GM19467 (cell line): ENCODE data around the gene MRTFA.
"Not testable (repeated sequence)": the region's sequence is repeated elsewhere in the genome, so short reads cannot be mapped to it uniquely, and the experiment has no call there.

Source experiments
- ATAC-seq: cut with Tn5 transposase; IDR thresholded peaks from one replicate; pipeline ENCODE4 v1.9.1; 2021; ENCODE audit warnings: mild to moderate bottlenecking, moderate library complexity; ENCODE audit not compliant: unreplicated experiment

MRTFA gene

DNA sequence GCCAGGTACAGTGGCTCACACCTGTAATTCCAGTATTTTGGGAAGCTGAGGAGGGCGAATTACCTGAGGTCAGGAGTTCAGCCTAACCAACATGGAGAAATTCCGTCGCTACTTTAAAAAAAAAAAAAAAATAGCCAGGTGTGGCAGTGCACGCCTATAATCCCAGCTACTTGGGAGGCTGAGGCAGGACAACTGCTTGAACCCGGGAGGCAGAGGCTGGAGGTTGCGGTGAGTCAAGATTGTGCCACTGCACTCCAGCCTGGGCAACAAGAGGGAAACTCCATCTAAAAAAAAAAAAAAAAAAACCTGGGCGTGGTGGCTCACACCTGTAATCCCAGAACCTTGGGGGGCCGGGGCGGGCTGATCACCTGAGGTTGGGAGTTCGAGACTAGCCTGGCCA, 37.8 kb downstream of the MRTFA start:
- ATAC-seq = not testable (repeated sequence)

DNA sequence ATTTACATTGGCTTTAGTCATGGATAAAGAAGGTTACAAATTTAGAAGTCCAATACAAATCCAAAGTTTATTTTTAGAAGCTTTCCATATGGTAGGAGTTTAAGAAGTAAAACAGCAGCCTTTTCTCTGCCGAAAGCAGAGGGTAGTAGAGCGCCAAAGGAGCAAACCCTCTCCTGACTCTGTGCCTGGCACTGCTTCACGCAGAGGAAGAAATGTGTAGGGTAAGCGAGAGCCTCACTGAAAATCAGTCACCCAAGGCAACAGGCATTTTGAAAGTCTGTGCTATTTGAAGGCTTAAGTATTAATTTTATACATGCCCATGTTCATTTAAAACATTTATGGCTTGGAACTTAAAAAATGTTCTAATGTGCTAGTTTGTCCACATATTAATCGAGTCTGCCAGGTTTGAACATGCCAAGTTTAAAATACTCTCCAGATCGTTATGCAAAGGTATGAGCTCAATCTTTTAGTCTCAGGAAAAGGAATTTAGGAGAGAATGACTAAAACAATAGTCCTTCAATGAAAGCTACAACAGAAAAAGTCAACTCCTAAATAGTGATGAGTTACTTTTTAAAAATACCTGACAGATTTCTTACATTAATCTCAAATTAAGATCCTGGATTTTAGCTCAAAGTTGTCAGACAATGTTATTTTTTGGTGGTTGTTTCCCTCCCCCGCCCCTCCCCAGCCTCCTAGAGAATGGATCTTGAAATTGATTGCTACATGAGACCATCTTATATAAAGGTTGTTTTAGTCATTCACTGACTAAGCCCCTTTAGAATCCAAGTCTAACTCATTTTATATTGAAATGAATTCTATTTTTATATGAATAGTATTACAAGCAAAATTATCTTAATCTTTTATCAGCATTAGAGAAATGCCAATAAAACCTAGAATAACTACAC, 38.7 kb downstream of the MRTFA start:
- ATAC-seq = no peak

DNA sequence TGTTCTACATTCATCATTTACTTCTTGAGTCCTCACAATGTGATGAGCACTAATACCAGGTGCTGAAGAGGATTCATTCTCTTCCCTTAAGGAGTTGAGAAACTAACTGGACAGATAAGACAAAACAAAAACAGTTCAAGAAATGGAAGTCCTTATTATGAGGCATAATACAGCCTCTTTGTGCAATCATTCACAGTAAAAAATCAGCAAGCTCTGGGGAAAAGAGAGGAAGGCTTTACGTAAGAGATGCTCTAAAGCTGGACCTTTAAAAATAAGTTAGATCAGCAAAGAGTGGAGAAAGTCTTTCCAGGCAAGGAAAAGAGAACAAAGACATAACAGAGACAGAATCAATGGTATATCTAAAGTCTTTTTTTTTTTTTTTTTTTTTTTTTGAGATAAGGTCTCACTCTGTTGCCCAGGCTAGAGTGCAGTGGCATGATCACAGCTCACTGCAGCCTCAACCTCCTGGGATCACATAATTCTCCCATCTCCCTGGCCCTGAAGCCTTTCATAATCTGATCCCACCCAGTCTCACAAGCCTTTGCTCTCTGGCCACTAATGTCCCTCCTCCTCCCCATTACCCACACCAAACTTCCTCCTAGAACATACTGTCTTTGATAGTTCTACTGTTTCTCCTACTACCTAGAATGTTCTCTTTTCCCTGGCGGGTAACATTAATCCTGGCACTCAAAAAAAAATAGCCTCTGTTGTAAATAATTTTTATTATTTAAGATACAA, 40.9 kb downstream of the MRTFA start:
- ATAC-seq = no peak

DNA sequence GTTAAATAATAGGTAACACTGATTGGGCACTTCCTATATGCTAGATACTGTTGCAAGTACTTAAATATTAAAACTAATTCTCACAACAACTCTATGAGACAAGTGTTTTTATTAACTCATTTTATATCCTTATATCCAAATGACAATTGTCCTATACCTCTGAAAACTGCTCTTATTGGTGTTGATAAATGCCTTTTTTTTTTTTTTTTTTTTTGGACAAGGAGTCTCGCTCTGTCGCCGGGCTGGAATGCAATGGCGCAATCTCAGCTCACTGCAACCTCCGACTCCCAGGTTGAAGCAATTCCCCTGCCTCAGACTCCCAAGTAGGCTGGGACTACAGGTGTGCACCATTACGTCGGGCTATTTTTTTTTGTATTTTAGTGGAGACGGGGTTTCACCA, 41.6 kb downstream of the MRTFA start:
- no peak for ATAC-seq

DNA sequence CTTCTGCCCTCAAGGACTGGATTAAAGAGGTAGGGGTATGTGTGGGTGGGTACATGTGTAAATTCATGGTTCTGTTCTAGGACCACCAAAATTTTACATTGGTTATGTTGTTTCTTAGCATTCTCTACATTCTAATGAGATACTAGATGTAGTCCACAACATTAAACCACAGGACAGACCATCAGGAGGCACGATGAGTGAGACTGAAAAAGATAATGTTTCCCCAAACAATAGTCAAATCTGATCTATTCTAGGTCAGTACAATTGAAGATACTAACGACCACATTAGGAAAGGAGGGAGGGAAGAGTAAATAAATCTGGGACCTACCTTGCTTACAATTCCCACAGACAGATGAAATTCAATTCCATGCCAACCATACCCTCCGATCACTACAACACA, 42.2 kb downstream of the MRTFA start:
- no peak for ATAC-seq

DNA sequence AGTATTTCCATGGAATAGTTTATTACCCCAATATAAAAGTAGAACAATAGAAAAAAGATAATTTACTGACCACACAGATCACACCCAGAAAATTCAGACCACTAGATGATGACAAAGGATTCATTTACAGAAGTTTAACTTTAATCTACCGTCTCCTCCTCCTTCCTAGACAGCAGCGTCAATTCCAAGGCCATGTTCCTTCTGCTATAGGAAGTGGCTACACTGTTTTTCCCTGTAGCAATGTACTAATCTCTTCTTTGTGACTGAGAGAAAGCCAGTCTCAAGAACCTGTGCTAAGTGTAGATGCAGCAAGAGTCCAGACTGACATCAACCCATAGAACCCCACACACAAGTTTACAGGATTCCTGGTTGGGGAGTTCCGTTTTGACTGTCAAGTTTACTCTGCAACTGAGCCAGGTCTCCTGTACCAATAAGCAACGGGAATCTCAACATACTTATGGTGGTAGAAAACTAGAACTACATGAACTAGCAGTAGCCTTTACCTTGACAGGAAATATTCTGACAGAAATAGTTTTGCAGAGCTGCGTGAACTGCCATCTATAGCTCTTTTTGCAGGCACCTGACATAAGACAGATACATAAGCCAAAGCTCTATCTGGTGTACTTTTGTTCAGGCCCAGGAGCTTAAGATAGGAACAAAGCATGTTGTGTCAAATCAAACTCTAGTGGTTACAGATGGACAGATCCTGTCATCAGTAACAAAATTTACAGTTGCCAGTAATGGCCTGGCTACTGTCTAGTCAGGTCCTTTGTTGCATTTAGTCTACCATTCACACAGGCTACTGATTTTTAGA, 42.9 kb downstream of the MRTFA start:
- ATAC-seq = no peak

DNA sequence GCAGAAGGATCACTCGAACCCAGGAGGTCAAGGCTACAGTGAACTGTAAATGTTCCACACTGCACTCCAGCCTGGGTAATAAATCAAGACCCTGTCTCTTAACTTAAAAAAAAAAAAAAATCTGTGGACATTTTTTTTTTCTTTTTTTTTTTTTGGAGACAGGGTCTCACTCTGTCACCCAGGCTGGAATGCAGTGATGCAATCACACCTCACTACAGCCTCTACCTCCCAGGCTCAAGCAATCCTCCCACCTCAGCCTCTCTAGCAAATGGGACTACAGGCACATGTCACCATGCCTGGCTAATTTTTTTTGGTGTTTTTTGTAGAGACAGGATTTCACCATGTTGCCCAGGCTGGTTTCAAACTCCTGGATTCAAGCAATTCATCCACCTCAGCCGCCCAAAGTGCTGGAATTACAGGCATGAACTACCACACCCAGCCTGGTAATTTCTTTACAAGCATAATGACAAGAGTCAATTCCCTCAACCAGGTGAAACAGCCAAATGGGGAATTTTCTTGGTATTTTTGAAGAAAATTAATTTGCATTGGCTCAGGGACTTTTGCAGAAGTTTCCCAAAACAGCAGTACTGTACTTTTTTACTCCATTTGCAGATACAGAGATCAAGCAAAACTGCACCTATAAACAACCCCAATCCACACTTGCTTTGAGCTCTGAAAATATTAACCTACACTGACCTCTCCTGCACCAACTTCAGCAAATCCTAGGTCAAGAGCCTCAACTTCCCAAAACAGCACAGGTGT, 44.0 kb downstream of the MRTFA start:
- ATAC-seq = no peak

DNA sequence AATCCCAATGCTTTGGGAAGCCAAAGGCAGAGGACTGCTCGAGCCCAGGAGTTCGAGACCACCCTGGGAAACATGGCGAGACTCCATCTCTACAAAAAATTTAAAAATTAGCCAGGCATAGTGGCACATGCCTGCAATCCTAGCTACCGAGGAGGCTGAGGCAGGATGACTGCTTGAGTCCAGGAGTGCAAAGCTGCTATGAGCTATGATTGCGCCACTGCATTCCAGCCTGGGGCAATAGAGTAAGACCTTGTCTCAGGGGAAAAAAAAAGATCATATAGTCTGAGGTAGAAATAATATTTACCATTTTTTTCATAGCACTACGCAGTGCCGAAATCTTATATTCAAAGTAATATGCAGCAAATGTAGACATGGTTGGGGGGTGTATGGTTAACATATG, 47.8 kb downstream of the MRTFA start:
- ATAC-seq = no peak

DNA sequence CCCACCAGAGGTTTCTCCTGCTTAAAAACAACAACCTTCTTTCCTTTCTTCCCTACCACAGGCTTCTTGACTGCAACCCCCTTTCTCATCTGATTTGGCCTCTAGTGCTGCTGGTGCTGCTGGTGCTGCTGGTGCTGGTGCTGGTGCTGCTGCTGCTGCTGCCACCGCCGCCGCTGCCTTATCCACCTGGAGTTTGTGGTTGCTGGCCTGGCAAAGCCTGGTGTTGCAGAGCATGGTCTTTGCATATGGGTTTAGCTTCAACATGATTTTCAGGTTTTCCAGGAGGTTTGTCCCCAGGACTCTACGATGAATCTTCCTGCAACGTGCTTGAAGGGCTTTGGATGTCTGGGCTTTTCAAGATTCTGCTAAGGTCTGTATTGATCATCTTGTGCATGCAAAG, 49.7 kb downstream of the MRTFA start:
- no peak for ATAC-seq

DNA sequence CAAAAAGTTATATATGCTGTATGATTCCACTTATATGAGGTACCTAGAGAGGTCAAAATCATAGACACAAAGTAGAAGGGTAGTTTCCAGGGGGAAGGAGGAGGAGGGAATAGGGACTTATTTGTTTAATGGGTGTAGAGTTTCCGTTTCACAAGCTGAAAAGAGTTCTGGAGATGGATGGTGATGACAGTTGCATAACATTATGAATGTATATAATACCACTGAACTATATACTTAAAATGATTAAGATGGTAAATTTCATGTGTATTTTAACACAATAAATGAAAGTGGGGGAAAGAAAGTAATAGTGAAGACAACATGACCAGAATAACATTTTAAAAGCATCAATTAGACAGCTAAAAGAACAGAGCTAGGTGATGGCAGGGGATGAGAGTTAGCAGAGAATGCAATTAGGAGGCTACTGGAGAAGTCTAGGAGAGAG, 51.2 kb downstream of the MRTFA start:
- no peak for ATAC-seq

DNA sequence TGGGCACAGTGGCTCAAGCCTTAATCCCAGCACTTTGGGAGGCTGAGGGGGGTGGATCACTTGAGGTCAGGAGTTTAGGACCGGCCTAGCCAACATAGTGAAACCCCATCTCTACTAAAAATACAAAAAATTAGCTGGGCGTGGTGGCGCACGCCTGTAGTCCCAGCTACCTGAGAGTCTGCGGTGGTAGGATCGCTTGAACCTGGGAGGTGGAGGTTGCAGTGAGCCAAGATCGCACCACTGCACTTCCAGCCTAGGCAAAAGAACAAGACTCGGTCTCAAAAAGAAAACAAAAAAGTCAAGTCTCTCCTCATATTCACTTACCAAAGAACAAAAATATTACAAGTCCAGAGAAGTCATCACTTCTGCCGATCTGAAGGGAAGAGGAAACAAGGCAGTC, 51.8 kb downstream of the MRTFA start:
- ATAC-seq = not testable (repeated sequence)

DNA sequence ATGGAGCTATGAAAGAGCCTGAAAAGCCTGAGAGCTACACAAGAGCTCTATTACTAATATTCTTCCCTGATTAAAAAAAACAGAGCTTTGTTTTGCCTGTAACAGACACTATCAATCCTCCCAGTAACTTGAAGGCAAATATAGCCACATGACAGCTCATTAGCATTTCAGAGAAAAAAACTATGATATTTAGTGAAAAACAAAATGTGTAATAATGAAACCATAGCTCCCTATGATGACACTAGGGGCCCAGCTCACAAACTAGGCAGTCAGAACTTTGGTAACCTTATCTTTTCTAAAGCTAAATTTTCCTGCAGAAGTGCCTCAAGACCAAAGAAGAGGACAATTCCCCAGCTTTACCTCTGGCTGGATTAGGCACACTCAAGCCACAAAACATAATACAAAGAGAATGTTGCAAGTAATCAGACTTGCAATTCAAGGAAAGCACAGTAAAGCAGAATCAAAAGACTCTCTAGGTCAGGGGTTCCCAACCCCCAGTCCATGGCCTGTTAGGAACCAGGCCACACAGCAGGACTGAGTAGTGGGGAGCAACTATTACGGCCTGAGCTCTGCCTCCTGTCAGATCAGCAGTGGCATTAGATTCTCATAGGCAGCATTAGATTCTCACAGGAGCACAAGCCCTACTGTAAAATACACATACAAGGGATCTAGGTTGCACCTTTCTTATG, 53.3 kb downstream of the MRTFA start:
- ATAC-seq = no peak

DNA sequence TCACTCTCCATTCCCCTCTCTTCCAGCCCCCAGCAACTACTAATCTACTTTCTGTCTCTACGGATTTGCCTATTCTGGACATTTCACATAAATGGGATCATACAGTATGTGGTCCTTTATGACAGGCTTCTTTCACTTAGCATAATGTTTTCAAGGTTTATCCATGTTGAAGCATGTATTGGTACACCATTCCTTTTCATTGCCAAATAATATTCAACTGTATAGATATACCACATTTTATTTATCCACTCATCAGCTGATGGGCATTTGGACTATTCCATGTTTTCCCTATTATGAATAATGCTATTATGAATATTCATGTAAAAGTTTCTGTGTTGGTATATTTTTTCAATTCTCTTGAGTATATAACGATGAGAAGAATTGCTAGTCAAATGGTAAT, 54.5 kb downstream of the MRTFA start:
- no peak for ATAC-seq

DNA sequence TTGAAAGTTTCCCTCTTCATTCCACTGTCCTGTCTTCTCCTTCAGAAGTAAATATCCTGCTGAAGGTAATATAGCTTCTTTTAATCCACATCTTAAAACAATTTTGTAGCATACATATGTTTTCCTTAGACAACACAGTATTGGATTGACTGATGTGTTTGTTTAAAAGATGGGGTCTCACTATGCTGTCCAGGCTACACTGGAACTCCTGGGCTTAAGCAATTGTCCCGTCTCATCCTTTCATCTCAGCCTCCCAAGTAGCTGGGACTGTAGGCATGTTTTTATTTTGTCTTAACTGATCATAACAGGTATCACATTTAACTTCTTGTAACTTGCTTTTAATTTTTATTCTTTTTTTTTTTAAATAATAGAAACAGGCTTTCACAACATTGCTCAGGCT, 55.9 kb downstream of the MRTFA start:
- ATAC-seq = no peak

DNA sequence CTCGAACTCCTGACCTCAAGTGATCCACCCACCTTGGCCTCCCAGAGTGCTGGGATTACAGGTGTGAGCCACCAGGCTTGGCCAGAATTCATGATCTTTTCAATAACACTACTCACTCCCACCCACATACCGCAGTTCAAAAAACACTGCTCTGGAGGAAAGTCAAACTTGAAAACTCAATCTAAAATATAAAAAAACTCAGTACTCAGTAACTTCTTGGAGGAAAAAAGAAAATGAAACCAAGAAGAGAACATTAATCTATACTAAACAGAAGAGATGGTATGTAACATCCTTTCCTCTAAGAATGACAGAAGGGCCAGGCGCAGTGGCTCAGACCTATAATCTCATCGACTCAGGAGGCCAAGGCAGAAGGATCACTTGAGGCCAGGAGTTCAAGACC, 58.3 kb downstream of the MRTFA start:
- ATAC-seq = no peak

DNA sequence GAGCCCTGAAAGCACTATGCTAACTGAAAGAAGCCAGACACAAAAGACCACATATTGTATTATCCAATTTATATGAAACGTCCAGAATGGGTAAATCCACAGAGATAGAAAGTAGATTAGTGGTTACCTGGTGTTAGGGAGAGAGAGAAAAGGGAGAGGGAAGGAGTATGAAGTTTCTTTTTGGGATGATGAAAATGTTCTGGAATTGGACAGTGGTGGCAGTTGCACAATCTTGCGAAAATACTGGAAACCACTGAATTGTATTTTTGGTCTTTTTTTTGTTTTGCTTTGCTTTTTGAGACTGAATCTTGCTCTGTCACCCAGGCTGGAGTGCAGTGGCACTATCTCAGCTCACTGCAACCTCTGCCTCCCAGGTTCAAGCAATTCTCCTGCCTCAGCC, 63.5 kb downstream of the MRTFA start:
- no peak for ATAC-seq

DNA sequence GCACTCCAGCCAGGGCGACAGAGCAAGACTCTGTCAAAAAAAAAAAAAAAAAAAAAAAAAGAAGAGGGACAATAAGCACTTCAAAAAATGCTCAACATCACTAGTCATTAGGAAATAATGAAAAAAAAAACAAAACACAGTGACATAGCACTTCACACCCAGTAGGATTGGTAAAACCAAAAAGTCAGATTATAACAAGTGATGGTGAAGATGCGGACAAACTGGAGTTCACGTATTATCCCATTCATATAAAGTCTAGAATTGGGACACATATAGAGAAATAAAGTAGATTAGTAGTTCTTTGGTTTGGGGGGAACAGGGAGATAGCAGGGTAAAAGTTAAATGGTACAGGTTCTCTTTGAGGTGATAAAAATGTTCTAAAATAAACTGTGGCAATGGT, 64.6 kb downstream of the MRTFA start:
- no peak for ATAC-seq

DNA sequence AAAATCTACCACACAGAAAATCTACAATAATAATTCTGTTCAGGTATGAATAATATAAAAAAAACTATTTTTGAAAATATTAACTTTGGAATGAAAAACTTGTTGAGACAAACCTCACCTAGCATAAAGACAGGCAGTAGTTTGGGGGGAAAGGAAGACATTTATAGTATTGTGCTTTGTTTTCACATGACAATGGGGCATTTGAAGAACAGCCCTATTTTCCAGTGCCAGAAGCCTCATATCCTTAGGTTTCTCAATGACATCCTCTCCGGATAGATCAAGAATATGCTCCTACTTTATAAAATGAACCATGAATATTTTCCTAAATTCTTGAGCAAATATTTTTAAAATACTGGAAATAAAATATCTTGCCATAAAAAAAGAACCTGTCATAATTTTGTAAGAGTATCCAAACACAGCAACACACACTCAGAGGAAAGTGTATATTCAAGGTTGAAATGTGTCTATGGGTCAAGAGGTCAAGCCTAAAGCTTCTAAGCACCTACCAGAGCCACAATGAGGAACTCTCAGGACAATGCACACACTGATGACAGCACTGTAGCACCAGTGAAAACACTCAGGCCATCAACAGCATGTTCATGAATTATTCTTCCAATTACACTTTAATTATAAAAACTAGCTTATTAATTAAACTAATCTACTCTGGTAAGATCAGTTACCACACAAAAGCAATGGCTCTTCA, 68.7 kb downstream of the MRTFA start:
- no peak for ATAC-seq

DNA sequence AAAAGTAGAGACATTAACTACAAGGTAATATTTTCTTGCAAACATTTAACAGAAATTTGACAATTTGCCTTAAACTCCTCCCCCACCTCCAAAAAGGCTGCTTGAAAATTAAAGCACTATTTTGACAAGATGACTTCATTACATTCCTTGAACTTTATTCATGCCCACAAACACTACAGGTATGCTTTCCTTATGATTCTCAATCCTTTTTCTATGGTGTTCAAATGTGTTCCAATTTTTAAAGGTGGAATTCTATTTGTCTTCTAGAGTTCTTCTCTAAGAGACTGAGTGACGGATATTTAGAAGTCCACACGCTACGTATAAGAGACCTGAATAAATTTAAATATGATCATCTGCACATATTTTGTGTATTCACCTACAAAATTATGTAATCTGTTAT, 69.4 kb downstream of the MRTFA start:
- no peak for ATAC-seq
